K562 (cell line): ENCODE results near the gene KRT33A.

Experiments used
- JUND ChIP-seq, 2 experiments: IDR thresholded peaks; 2 replicates in 1 of 2; 3 replicates in 1 of 2; pipeline ENCODE4 v1.6.1; 2011; ENCODE audit warnings: borderline replicate concordance in 2 of 2, low read depth in 2 of 2, low read length in 2 of 2, improper control_type of control experiment in 1 of 2, missing biosample characterization in 1 of 2, missing genetic modification characterization in 1 of 2, missing genetic modification reagents in 1 of 2
- KLF1 ChIP-seq: fragments of 450-650 bp; IDR thresholded peaks from 2 replicates; pipeline ENCODE4 v1.6.1; 2016; ENCODE audit warnings: missing genetic modification characterization, missing compliant biosample characterization
- RBM14 ChIP-seq: fragments of 200-400 bp; formaldehyde crosslinking; IDR thresholded peaks from 2 replicates; pipeline ENCODE4 v1.6.1; 2018; ENCODE audit warnings: low read depth, mild to moderate bottlenecking, low read length, moderate library complexity, borderline replicate concordance; ENCODE audit not compliant: insufficient read depth
- RFX1 ChIP-seq: fragments of 450-650 bp; IDR thresholded peaks from 2 replicates; pipeline ENCODE4 v1.6.1; 2016; ENCODE audit warnings: mild to moderate bottlenecking, moderate library complexity
- SRF ChIP-seq, 2 experiments: fragments of 250-450, 450-650 bp in 1 of 2; sonication (Bioruptor Pico) in 1 of 2; sonication (generic) in 1 of 2; formaldehyde crosslinking; IDR thresholded peaks; 2 replicates each; pipeline versions ENCODE4 v1.5.0 to v1.5.1; 2020 to 2022; ENCODE audit warnings: mild to moderate bottlenecking in 1 of 2, missing genetic modification reagents in 1 of 2
- TBL1XR1 ChIP-seq, 2 experiments: IDR thresholded peaks; 2 replicates each; pipeline ENCODE4 v1.6.1; 2012; ENCODE audit warnings: improper control_type of control experiment in 2 of 2, low read length in 2 of 2, mild to moderate bottlenecking in 1 of 2
- TF ChIP-seq, protein P1 (sequence below), 2 experiments: IDR thresholded peaks; 2 replicates each; pipeline ENCODE4 v1.6.1; 2011; ENCODE audit warnings: borderline replicate concordance in 1 of 2, control low read depth in 1 of 2, low read depth in 1 of 2, low read length in 1 of 2, mild to moderate bottlenecking in 1 of 2, mixed read lengths in 1 of 2, moderate library complexity in 1 of 2; ENCODE audit not compliant: insufficient read depth in 1 of 2, insufficient read length in 1 of 2, poor library complexity in 1 of 2, severe bottlenecking in 1 of 2; ENCODE audit errors: extremely low read depth in 1 of 2
- TF ChIP-seq, protein P2 (sequence below), 3 experiments: IDR thresholded peaks in 2 of 3; conservative IDR thresholded peaks in 1 of 3; 2 replicates each; pipeline ENCODE4 v1.5.1; 2011 to 2012; ENCODE audit warnings: low read length in 3 of 3, mild to moderate bottlenecking in 3 of 3, control low read depth in 2 of 3, improper control_type of control experiment in 1 of 3, inconsistent platforms in 1 of 3, low read depth in 1 of 3, mixed read lengths in 1 of 3, moderate library complexity in 1 of 3; ENCODE audit not compliant: insufficient read depth in 2 of 3
- TF ChIP-seq, protein P3 (sequence below): sonication (generic); formaldehyde crosslinking; IDR thresholded peaks from 2 replicates; pipeline ENCODE4 v1.8.1; 2023; ENCODE audit warnings: mild to moderate bottlenecking, missing genetic modification reagents, moderate library complexity

DNA sequence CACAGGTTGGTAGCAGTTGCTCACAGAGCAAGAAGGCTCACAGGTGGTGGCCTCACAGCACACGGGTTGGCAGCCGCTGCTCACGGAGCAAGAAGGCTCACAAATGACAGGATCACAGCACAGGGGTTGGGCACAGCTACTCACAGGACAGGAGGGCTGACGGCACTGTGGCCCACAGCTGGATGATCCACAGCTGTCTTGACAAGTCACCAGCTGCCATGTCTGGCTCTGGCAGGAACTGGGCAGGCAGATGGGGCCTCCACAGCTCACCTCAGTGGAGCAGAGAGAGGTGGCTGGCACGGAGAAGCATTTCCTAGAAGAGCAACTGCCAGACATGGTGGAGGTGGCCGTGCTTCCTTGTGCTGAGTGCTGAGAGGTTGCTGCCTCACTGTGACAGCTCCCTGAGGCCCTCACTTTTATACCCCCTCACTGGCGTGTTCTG lies 41.7 kb downstream of the KRT33A start, which contains the start of gene KRTAP16-1:
- TF ChIP-seq JUND (IDR thresholded peaks at IDR 0.05; ENCODE audit: borderline replicate concordance, low read depth, low read length): no peak
- TF ChIP-seq JUND (tag; IDR thresholded peaks at IDR 0.05; ENCODE audit: borderline replicate concordance, low read depth, low read length): no peak
- no peak for TF ChIP-seq TBL1XR1 (IDR thresholded peaks at IDR 0.05; ENCODE audit: low read length in 2 of 2)
- TF ChIP-seq SRF (CRISPR knock-in tag; IDR thresholded peaks at IDR 0.05): no peak
- TF ChIP-seq KLF1 (tag): no peak
- TF ChIP-seq, protein P1, sequence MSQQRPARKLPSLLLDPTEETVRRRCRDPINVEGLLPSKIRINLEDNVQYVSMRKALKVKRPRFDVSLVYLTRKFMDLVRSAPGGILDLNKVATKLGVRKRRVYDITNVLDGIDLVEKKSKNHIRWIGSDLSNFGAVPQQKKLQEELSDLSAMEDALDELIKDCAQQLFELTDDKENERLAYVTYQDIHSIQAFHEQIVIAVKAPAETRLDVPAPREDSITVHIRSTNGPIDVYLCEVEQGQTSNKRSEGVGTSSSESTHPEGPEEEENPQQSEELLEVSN (IDR thresholded peaks at IDR 0.05; ENCODE audit: borderline replicate concordance in 1 of 2, extremely low read depth in 1 of 2, insufficient read depth in 1 of 2, insufficient read length in 1 of 2, low read depth in 1 of 2, low read length in 1 of 2, poor library complexity in 1 of 2, severe bottlenecking in 1 of 2): no peak
- TF ChIP-seq, protein P2, sequence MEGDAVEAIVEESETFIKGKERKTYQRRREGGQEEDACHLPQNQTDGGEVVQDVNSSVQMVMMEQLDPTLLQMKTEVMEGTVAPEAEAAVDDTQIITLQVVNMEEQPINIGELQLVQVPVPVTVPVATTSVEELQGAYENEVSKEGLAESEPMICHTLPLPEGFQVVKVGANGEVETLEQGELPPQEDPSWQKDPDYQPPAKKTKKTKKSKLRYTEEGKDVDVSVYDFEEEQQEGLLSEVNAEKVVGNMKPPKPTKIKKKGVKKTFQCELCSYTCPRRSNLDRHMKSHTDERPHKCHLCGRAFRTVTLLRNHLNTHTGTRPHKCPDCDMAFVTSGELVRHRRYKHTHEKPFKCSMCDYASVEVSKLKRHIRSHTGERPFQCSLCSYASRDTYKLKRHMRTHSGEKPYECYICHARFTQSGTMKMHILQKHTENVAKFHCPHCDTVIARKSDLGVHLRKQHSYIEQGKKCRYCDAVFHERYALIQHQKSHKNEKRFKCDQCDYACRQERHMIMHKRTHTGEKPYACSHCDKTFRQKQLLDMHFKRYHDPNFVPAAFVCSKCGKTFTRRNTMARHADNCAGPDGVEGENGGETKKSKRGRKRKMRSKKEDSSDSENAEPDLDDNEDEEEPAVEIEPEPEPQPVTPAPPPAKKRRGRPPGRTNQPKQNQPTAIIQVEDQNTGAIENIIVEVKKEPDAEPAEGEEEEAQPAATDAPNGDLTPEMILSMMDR (IDR thresholded peaks at IDR 0.05 in 2 of 3, conservative IDR thresholded peaks at IDR 0.05 in 1 of 3; ENCODE audit: insufficient read depth in 2 of 3, low read depth in 1 of 3, low read length in 3 of 3): no peak
- TF ChIP-seq, protein P3, sequence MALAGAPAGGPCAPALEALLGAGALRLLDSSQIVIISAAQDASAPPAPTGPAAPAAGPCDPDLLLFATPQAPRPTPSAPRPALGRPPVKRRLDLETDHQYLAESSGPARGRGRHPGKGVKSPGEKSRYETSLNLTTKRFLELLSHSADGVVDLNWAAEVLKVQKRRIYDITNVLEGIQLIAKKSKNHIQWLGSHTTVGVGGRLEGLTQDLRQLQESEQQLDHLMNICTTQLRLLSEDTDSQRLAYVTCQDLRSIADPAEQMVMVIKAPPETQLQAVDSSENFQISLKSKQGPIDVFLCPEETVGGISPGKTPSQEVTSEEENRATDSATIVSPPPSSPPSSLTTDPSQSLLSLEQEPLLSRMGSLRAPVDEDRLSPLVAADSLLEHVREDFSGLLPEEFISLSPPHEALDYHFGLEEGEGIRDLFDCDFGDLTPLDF (CRISPR knock-in tag): no peak
- no peak for TF ChIP-seq RFX1
- TF ChIP-seq RBM14: no peak
